Kidney (tissue), 14 donors: ENCODE data around the gene ST3GAL5. TPM values are rescaled to one million over a fixed set of nuclear protein-coding genes. Genes with fewer than 3 reads are reported as not detected.

Source experiments
- DNase-seq, 5 donors: peaks; one replicate each; pipeline ENCODE4 v3.0.0-alpha.2; 2013 to 2020
- FAIRE-seq: peaks from 2 replicates; lab custom pipeline; 2012; peaks lifted over from hg19 to GRCh38; lab: Jason Lieb, UNC
- H3K27ac ChIP-seq, 2 donors: one replicate each; pipeline ENCODE4 v1.7.0; 2013; ENCODE audit warnings: low read depth in 2 of 2, low read length in 2 of 2, inconsistent platforms in 1 of 2
- H3K27me3 ChIP-seq: one replicate; pipeline ENCODE4 v1.7.1; 2013; ENCODE audit warnings: low read length, inconsistent platforms; ENCODE audit not compliant: control insufficient read depth, insufficient read depth
- H3K36me3 ChIP-seq, 3 donors: one replicate each; pipeline versions ENCODE4 v1.7.0 to v1.7.1; 2013; ENCODE audit warnings: low read length in 3 of 3, control low read depth in 1 of 3, inconsistent platforms in 1 of 3; ENCODE audit not compliant: insufficient read depth in 3 of 3, control insufficient read depth in 2 of 3
- H3K4me1 ChIP-seq, 3 donors: one replicate each; pipeline versions ENCODE4 v1.7.0 to v1.7.1; 2013; ENCODE audit warnings: low read length in 3 of 3, inconsistent platforms in 1 of 3, low read depth in 1 of 3; ENCODE audit not compliant: control insufficient read depth in 2 of 3, insufficient read depth in 2 of 3
- H3K4me3 ChIP-seq, 3 donors: one replicate each; pipeline versions ENCODE4 v1.7.0 to v1.8.1; 2013; ENCODE audit warnings: low read length in 3 of 3, control low read depth in 1 of 3, inconsistent platforms in 1 of 3
- H3K9ac ChIP-seq, 3 donors: one replicate each; pipeline versions ENCODE4 v1.7.0 to v1.7.1; 2013; ENCODE audit warnings: low read length in 3 of 3, control low read depth in 1 of 3, inconsistent platforms in 1 of 3
- H3K9me3 ChIP-seq, 3 donors: one replicate each; pipeline versions ENCODE4 v1.7.0 to v1.7.1; 2013; ENCODE audit warnings: low read length in 3 of 3, control low read depth in 1 of 3, inconsistent platforms in 1 of 3; ENCODE audit not compliant: control insufficient read depth in 2 of 3, insufficient read depth in 1 of 3
- CTCF ChIP-seq: IDR thresholded peaks from 3 replicates; pipeline ENCODE4 v1.5.1; 2012; ENCODE audit warnings: mild to moderate bottlenecking, moderate library complexity, borderline replicate concordance; ENCODE audit not compliant: insufficient read depth; ENCODE audit errors: extremely low read depth
- intact Hi-C: fragments of 100-400 bp; cut with DNase I; formaldehyde crosslinking; loops from one replicate; pipeline ENCODE4 v1.11.1; 2022
- polyA plus RNA-seq: library from polyadenylated mRNA; stranded (reverse); fragments of 350-450 nt; fragmentation: Illumina TruSeq; extraction: RNeasy Lipid Tissue Mini Kit (QIAGEN cat#74804); gene quantifications from one replicate; pipeline ENCODE4 v1.2.3, GENCODE V29; 2014; ENCODE audit warnings: low read depth, low replicate concordance; ENCODE audit not compliant: insufficient read depth
- total RNA-seq: library from RNA; stranded (reverse); fragmentation: NEBNext Ultra II Directional; extraction: Animal tissue kit (Norgen Biotek cat#: 25700); gene quantifications from one replicate; pipeline ENCODE4 v1.2.1, GENCODE V29; 2021
- donor health status: control.
- donor health status: control.
- donor health status: control.
- donor health status: control.
- donor health status: control.
- donor health status: DM: yes; HTN: yes; CAD: no.
- donor health status: Normal renal cell carcinoma (clear cell type).

The ST3GAL5 gene
- total and polyA plus RNA-seq, 2 donors from 2014 or later: 7.0 to 14.6 TPM

GRCh38 chr2:85807756-85808155 is 81.0 kb downstream of the ST3GAL5 start:
- Histone ChIP-seq H3K36me3 (no peaks in the 10 kb centered on the region), H3K9ac (no peak overlapping the region), H3K9me3 (no peaks in the 10 kb centered on the region), H3K4me1 (no peaks in the 10 kb centered on the region), H3K4me3 (no peak overlapping the region), H3K27ac (no peak overlapping the region), H3K27me3 (no peaks in the 10 kb centered on the region)
- FAIRE-seq (no peak), DNase-seq (peak in 1 of 5 donors; percentile 44)
- TF ChIP-seq CTCF: no peak
- intact Hi-C loops: no loop called here

GRCh38 chr2:85806358-85807118 is 82.3 kb downstream of the ST3GAL5 start:
- Histone ChIP-seq H3K9me3 (no peaks in the 10 kb centered on the region), H3K36me3 (no peaks in the 10 kb centered on the region), H3K9ac (no peak overlapping the region), H3K4me1 (no peaks in the 10 kb centered on the region), H3K27me3 (no peaks in the 10 kb centered on the region), H3K4me3 (no peak overlapping the region), H3K27ac (peak overlapping the region in 1 of 2 donors; percentile 14)
- FAIRE-seq: no peak
- no peak for TF ChIP-seq CTCF
- intact Hi-C loops: no loop called here
- DNase-seq: peak in 1 of 5 donors; percentile 9

- Histone ChIP-seq H3K9me3 (no peaks in the 10 kb centered on the region), H3K36me3 (no peaks in the 10 kb centered on the region), H3K27ac (no peak overlapping the region), H3K27me3 (no peaks in the 10 kb centered on the region), H3K4me1 (no peaks in the 10 kb centered on the region), H3K9ac (no peak overlapping the region), H3K4me3 (no peak overlapping the region)
- no peak for FAIRE-seq
- peak in 1 of 5 donors; percentile 18 for DNase-seq
- intact Hi-C loops: no loop called here
- peak; percentile 33 for TF ChIP-seq CTCF
Measured at GRCh38 chr2:85804583-85804982, 84.2 kb downstream of the ST3GAL5 start.
